Pancreas (tissue), 10 donors: Measurements from ENCODE around the gene C12orf75. TPM values are rescaled to one million over a fixed set of nuclear protein-coding genes. Genes with fewer than 3 reads are reported as not detected.

ENCODE experiments used
- ATAC-seq, 4 donors: fragments of 200-7000 bp; cut with Tn5 transposase; one replicate each; pipeline versions ENCODE4 v1.8.0 to v1.9.1; 2020; ENCODE audit warnings: mild to moderate bottlenecking in 4 of 4, moderate library complexity in 4 of 4
- DNase-seq, 6 donors: peaks; one replicate each; pipeline ENCODE4 v3.0.0-alpha.2; 2020
- FAIRE-seq: peaks from 2 replicates; lab custom pipeline; 2012; peaks lifted over from hg19 to GRCh38; lab: Jason Lieb, UNC
- H3K27ac ChIP-seq, 4 donors: fragments of 200-600 bp; sonication (generic); 1 replicate in 3 of 4; 2 replicates in 1 of 4; pipeline versions ENCODE4 v1.5.0 to v1.8.0; 2020
- H3K27me3 ChIP-seq, 4 donors: fragments of 200-600 bp; one replicate each; pipeline ENCODE4 v1.8.0; 2021
- H3K36me3 ChIP-seq, 3 donors: fragments of 200-600 bp; sonication (generic) in 1 of 3; one replicate each; pipeline versions ENCODE4 v1.5.0 to v1.8.0; 2020 to 2021
- H3K4me1 ChIP-seq, 3 donors: fragments of 200-600 bp; one replicate each; pipeline ENCODE4 v1.8.0; 2021
- H3K4me3 ChIP-seq, 4 donors: fragments of 200-600 bp; sonication (generic) in 2 of 4; one replicate each; pipeline versions ENCODE4 v1.5.0 to v1.8.0; 2020 to 2021
- H3K9me3 ChIP-seq, 4 donors: fragments of 200-600 bp; one replicate each; pipeline ENCODE4 v1.8.0; 2021
- CTCF ChIP-seq, 4 donors: fragments of 200-600 bp; sonication (generic) in 3 of 4; IDR thresholded peaks; one replicate each; pipeline versions ENCODE4 v1.5.0 to v1.8.0; 2021; ENCODE audit warnings: antibody characterized with exemption in 4 of 4
- whole genome bisulfite sequencing, 2 donors: extraction: QIAGEN DNeasy Blood & Tissue Kit; methylation state at CpG; one replicate each; pipeline ENCODE4 v1.1.7; 2013; 5-methylcytosine and 5-hydroxymethylcytosine counted together
- intact Hi-C, 3 donors: fragments of 100-400 bp; cut with DNase I; formaldehyde crosslinking; loops; one replicate each; pipeline versions ENCODE4 v1.11.1 to v1.14.2; 2022
- polyA plus RNA-seq, 2 donors: library from polyadenylated mRNA; stranded (reverse); fragments of 200-250 nt; gene quantifications; one replicate each; pipeline ENCODE4 v1.2.3, GENCODE V29; 2013
- total RNA-seq, 6 donors: library from RNA; stranded (reverse); fragmentation: NEBNext Ultra II Directional in 4 of 6; extraction: Animal tissue kit (Norgen Biotek cat#: 25700) in 4 of 6; gene quantifications; one replicate each; pipeline versions ENCODE4 v1.2.1 to v1.2.4, GENCODE V29; 2021 to 2023
- donor health status: healthy with polysubstance abuse.
- donor health status: DM: no; HTN: no; CAD: no; lungs with moderate emphysema.
- donor health status: DM: no; HTN: no; CAD: no.
- donor health status: control.
- donor health status: control.
- donor health status: Bipolar disorder and iron deficiency.
- donor health status: DM: yes; HTN: yes; CAD: no.
- donor health status: DM: no; HTN: no; CAD: no.
- donor health status: DM: no; HTN: no; CAD: no.
- donor health status: DM: yes; HTN: yes; CAD: no.

The C12orf75 gene
- total and polyA plus RNA-seq, 8 donors = 20.2 to 104 (median 43.5) TPM

- peaks cover 0 to 30% (median 11%) of the 10 kb centered on the region in 3 donors for H3K4me1 ChIP-seq
- no peaks in the 10 kb centered on the region for H3K27me3 ChIP-seq
- H3K36me3 ChIP-seq = no peaks in the 10 kb centered on the region
- DNase-seq (no peak), FAIRE-seq (no peak), ATAC-seq (no peak)
- H3K9me3 ChIP-seq = no peaks in the 10 kb centered on the region
- H3K4me3 ChIP-seq = no peak overlapping the region
- WGBS, 2 donors = 54 to 55% methylated on average over 2 of the region's 2 CpGs
- intact Hi-C loops = no loop called here
- no peak overlapping the region for H3K27ac ChIP-seq
- TF ChIP-seq CTCF (IDR thresholded peaks at IDR 0.05) = no peak
These were observed 15.4 kb upstream of the C12orf75 start for GRCh38 chr12:105315130-105315529.

- ATAC-seq = no peak
- Histone ChIP-seq H3K27me3 (no peaks in the 10 kb centered on the region), H3K9me3 (no peaks in the 10 kb centered on the region), H3K27ac (no peak overlapping the region), H3K4me3 (no peak overlapping the region), H3K4me1 (peaks cover 0 to 26% (median 11%) of the 10 kb centered on the region in 3 donors), H3K36me3 (no peaks in the 10 kb centered on the region)
- 93 to 96% methylated on average over 6 of the region's 6 CpGs for WGBS, 2 donors
- no peak for TF ChIP-seq CTCF (IDR thresholded peaks at IDR 0.05)
- no peak for DNase-seq
- FAIRE-seq = no peak
- intact Hi-C loops = no loop called here
These were observed 14.8 kb upstream of the C12orf75 start for GRCh38 chr12:105315726-105316125.

GRCh38 chr12:105316931-105317852 is 13.3 kb upstream of the C12orf75 start:
- DNase-seq = no peak

GRCh38 chr12:105317942-105318621 is 12.4 kb upstream of the C12orf75 start:
- 21 to 24% methylated on average over 3 of the region's 3 CpGs for WGBS, 2 donors
- H3K27me3 ChIP-seq = no peaks in the 10 kb centered on the region
- no peaks in the 10 kb centered on the region for H3K36me3 ChIP-seq
- no peak for DNase-seq
- ATAC-seq = peak; percentile 84 to 89 (median 86)
- H3K27ac ChIP-seq = peak overlapping the region; percentile 3 to 67 (median 50)
- no peak for TF ChIP-seq CTCF (IDR thresholded peaks at IDR 0.05)
- H3K4me1 ChIP-seq = peaks cover 0 to 17% (median 11%) of the 10 kb centered on the region in 3 donors
- peak; percentile 88 for FAIRE-seq
- H3K9me3 ChIP-seq = no peaks in the 10 kb centered on the region
- H3K4me3 ChIP-seq = no peak overlapping the region
- intact Hi-C loops = no loop called here

More at GRCh38 chr12:105316931-105317852, 13.3 kb upstream of the C12orf75 start:
- no peak for FAIRE-seq
- intact Hi-C loops = no loop called here
- 62 to 73% methylated on average over 4 of the region's 4 CpGs for WGBS, 2 donors
- H3K4me1 ChIP-seq = peaks cover 0 to 17% (median 11%) of the 10 kb centered on the region in 3 donors
- no peaks in the 10 kb centered on the region for H3K36me3 ChIP-seq
- H3K27ac ChIP-seq = peak overlapping the region in 3 of 4 donors; percentile 38 to 67 (median 62)
- peak in 3 of 4 donors; percentile 3 to 28 (median 23) for ATAC-seq
- TF ChIP-seq CTCF (IDR thresholded peaks at IDR 0.05) = no peak
- H3K9me3 ChIP-seq = no peaks in the 10 kb centered on the region
- no peak overlapping the region for H3K4me3 ChIP-seq
- H3K27me3 ChIP-seq = no peaks in the 10 kb centered on the region
